GM18909 (cell line): ENCODE data around the gene STX12.
"Not testable (repeated sequence)": the region's sequence is repeated elsewhere in the genome, so short reads cannot be mapped to it uniquely, and the experiment has no call there.

Experiments
- ATAC-seq: cut with Tn5 transposase; IDR thresholded peaks from one replicate; pipeline ENCODE4 v1.9.1; 2021; ENCODE audit warnings: mild to moderate bottlenecking; ENCODE audit not compliant: unreplicated experiment, poor library complexity

The STX12 gene

DNA sequence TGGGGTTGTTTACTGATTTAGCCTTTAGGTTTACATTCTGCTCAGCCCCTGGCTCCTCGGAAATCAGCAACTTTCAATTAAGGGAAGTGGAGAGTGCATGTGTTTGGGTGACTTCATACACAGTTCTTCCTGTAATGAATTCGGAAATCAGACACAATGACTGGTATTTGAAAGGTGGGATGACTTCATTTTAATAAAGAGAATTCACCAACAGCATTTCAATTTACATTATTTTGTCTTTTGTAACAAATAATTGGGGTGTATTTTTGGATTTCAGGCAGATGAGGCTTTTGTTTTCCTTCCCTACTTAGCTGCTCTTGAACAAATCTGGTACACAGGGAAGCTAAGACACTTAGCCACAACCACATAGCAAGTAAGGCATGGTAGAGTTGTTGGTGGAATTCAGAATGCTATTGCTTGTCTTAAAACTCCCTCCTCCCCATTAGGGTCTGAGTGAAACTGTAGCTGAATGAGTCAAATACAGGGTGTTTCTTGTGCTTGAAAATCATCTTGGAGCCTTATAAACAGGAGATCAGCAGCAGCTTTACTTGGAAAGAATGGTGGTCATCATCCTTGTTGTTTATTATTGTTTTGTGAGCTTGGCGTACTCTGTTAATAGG, 917 bp downstream of the STX12 start:
- ATAC-seq, result no peak

DNA sequence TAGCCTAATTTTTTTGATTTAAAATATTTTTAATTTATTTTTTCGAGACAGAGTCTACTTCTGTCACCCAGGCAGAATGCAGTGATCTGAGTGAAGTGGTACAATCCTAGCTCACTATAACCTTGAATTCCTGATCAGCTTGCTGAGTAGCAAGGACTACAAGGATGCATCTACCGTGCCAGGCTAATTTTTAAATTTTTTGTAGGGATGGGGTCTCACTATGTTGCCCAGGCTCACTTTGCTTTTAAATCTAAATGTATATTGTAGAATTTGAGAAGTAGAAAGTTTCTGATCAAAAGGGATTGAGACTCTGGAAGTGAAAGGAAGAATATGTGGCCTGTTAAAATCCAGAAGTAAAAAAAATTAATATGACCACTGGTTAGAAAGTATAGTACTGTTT, 1.6 kb downstream of the STX12 start:
- ATAC-seq, result no peak

DNA sequence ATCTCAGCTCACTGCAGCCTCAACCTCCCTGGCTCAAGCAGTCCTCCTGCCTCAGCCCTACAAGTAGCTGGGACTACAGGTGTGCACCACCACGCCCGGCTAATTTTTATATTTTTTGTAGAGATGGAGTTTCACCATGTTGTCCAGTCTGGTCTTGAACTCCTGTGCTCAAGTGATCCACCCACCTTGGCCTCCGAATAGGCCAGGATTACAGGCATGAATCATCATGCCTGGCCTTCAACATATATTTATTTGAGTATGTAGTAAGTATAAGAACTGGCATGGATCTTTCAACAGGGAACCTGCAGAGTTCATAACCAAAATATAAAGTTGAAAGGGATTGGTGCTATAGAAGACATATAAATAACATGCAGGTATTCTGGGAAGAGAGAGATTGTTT, 2.3 kb downstream of the STX12 start:
- ATAC-seq, result not testable (repeated sequence)

DNA sequence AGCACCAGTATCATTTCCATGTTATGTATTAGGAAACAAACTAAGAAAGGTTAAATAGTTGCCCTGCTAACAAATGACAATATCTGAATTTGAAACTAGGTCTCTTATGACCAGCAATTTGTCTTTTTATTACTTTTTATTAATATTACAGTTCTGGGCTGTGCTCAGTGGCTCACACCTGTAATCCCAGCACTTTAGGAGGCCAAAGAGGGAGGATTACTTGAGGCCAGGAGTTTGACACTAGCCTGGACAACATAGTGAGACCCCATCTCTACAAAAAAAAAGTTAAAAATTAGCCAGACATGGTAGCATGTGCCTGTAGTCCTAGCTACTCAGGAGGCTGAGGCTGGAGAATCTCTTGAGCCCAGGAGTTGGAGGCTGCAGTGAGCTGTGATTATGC, 3.3 kb downstream of the STX12 start:
- ATAC-seq, result not testable (repeated sequence)

DNA sequence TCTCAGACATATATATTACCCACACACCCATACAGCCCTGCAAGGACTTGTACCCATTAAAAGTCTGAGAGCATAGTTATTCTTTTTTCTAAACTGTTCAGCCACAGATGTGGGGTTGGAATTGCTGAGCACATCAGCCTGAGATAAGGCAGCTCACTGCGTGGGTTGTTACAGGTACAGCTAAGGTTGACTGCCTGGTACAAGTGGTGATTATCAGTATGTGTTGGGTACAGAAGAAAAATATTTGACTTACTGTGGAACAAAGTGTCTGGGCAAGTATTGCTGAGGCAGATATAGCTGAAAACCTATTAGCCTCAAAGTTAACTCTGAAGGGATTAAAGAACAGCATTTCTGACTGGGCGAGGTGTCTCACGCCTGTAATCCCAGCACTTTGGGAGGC, 5.0 kb downstream of the STX12 start:
- ATAC-seq, result no peak

DNA sequence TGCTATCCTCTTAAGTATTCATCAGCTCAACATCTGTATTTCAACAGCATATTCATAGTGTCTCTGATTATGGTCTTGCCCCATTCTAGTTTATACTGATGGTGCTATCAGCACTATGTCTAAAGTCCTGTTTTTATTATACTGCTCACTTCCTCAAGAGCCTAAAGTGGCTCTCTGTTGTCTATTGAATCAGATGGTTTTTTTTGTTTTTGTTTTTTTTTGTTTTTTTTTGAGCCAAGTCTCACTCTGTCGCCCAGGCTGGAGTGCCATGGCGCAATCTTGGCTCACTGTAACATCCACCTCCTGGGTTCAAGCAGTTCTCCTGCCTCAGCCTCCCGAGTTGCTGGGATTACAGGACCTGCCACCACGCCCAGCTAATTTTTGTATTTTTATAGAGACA, 6.1 kb downstream of the STX12 start:
- ATAC-seq, result no peak

DNA sequence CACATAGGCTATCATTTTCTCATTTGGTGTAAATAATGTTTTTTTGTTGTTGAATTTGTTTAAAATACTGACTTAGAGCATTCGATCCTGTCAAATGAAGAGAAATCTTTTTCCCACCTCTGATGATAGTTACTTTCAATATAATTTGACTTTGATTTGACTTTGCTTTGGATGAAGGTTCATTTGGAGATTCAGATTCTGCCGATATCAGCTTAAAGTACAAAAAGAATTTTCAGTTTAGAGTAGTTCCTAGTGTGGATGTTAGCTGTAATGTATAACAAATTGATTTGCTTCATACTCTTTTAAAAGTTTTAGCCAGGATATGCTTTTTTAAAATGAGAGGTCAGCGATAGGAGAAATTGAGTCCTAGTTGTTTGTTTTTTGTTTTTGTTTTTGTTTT, 9.9 kb downstream of the STX12 start:
- no peak for ATAC-seq

DNA sequence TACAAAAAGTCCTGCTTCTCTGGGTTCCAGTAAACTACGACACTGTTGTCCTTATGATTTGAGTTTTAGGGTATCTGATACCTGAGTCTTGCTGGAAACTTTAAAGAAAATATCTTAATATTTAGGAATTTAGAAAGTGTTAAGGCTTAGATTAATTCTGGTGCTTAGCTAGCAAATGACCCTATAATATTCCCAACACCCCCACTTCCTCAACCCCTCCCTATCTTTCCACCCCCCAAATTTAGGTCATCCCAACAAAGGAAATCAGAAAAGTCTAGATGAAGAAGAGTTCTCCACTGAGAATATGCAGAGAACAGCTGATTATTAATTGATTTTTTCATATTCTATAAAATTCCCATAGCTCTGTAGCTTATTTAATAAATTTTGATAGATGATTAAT, 11.7 kb downstream of the STX12 start:
- ATAC-seq, result no peak

DNA sequence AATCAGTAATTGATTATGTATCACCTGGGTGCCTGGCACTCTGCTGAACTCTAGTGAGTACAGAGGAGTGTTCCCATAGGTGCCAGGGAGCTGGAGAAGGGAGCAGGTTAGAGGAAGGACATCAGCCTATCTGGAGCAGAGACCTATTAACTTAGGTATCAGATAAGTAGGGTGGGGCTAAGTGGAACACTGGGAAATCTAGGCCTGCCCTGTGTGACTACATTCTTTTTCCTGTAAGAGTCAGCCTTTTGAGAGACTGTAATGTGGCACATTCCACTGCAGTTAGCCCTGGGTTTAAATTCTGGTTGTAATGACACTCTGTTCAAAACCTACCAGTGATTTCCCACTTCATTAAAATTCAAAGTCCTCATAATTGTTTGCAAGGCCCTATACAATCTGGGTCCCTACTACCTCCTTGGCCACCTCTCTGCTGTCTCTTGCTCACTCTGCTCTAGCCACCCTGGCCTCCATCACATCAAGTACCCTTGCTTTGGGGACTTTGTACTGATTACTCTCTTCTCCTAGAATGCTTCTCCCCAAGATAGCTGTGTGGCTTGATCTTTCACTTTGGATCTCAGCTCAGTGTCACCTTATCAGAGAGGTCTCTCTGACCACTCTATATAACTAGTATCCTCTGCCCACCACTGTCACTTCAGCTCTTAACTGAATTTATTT, 12.9 kb downstream of the STX12 start:
- ATAC-seq, result no peak

DNA sequence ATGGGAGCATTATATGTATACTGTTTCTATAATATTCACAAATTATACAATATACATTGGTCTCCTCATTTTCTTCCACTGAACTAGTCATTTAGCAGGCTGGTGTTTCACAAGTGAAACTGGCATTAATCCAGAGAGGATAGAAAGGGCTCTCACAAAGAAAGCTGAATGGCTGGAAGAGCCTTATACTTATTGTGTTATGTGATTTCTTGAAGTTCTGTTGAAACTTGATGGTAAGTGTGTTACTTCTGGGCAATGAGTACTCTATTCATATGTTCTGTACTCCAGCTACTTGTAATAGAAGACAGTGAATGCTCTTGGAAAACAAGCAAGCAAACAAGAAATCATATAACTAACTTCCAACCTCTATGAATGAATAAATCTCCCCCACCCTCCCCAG, 14.9 kb downstream of the STX12 start:
- no peak for ATAC-seq

DNA sequence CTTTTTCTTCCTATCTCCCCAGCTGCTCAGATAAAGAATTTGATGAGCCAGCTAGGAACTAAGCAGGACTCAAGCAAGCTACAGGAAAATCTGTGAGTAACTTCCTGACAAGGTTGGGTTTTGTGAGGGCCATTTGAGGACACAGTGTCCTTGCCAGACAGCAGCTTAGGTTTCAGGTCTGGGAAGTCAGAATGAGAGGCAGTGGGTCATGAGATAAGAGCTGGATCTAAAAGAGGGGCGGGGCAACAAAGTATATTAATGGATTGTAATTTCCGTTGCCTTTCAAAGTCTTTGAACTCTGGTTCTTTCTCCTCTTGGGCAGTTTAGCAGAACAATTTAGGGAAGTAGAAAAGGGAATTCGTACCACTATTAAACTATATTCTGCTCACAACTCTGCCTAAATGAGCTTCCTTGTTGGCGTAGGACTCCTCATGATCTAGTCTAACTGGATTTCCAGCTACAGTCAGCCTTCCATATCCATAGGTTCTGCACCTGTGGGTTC, 16.6 kb downstream of the STX12 start:
- no peak for ATAC-seq

DNA sequence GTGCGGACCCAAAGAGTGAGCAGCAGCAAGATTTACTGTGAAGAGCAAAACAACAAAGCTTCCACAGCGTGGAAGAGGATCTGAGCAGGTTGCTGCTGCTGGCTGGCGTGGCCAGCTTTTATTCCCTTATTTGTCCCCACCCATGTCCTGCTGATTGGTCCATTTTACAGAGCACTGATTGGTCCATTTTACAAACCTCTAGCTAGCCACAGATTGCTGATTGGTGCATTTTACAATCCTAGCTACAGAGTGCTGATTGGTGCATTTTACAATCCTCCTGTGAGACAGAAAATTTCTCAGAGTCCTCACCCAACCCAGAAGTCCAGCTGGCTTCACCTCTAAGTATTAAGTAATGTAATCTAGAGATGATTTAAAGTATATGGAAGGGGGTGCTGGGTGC, 17.3 kb downstream of the STX12 start:
- not testable (repeated sequence) for ATAC-seq

DNA sequence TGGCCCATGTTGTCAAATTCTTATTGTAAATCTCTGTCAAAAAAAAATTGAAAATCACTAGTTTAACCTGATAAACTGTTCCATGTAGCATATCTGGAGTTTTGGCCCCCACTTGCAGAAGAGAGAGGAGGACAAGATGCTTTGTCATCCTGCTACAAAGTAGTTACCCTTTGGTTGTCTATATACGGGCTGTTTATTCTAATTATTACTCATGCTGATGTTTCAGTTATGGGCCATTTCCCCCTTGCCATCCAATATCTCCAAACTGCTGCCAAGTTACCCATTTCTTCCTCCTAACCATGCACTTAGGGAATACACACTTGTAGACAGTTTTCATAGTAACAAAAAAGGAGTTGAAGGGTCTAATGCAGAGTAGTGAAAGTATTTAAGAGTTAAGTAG, 22.6 kb downstream of the STX12 start:
- no peak for ATAC-seq

DNA sequence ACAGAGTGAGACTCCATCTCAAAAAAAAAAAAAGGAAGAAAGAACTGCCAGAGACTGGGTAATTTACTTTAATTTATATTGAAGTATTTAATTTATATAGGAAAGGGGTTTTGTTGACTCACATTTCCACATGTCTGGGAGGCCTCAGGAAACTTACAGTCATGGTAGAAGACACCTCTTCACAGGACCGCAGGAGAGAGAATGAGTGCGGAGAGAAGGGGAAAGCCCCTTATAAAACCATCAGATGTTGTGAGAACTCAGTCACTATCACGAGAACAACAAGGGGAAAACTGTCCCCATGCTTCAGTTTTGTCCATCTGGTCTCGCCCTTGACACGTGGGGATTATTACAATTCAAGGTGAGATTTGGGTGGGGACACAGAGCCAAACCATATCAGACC, 31.8 kb downstream of the STX12 start:
- no peak for ATAC-seq

DNA sequence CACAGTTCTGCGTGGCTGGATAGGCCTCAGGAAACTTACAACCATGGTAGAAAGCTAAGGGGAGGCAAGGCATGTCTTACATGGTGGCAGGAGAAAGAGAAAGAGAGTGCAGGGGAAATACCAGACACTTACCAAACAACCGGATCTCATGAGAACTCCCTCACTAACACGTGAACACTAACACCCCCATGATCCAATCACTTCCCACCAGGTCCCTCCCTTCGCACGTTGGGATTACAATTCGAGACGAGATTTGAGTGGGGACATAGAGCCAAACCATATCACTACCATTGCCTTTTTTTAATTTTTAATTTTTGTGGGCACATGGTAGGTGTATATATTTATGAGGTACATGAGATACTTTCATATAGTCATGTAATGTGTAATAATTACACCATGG, 33.7 kb downstream of the STX12 start:
- no peak for ATAC-seq

DNA sequence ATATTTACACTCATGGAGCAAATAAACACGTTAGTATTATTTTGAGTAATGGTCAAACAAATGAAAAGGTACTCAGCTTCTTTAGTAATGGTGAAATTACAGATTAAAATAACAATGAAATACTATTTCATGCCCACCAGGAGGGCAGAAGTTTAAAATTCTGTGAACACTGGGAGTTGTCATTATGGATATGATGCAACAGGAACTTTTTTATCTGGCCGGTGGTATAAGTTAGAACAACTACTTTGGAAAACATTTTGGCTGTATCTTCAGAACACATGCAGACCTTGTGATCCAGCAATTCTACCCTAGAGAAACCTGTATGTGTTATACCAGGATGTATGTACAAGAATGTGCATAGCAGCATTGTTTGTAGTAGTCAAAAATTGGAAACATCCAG, 34.4 kb downstream of the STX12 start:
- no peak for ATAC-seq

DNA sequence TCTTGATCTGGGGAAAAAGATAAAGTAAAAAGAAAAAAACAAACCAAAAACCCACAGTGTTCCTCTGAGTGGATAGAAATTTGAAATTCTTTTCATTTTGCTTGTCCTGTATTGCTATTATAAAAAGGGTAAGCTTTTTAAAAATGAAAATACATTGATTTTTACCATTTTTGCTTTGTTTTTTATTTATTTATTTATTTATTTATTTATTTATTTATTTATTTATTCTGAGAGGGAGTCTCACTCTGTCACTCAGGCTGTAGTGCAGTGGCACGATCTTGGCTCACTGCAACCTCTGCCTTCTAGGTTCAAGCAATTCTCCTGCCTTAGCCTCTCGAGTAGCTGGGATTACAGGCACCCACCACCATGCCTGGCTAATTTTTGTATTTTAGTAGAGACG, 35.1 kb downstream of the STX12 start:
- ATAC-seq, result not testable (repeated sequence)

DNA sequence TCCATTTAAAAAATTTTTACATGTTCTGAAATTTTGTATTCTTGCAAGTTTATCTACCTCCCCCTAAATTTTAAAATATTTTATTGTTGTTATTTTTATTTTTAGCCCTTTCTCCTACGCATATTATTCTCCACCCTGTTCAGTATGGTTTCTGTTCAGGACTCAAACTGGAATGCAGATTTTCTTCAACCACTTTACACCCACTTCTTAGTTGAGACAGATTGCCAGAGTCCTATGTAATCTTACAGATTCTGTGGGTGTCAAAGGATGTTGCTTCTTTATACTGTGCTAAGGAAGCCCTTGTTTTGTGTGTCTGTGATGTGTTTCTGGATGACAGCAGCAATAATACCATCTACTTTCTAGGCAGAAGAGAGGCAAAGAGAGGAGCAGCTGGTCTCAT, 36.9 kb downstream of the STX12 start:
- ATAC-seq, result no peak

DNA sequence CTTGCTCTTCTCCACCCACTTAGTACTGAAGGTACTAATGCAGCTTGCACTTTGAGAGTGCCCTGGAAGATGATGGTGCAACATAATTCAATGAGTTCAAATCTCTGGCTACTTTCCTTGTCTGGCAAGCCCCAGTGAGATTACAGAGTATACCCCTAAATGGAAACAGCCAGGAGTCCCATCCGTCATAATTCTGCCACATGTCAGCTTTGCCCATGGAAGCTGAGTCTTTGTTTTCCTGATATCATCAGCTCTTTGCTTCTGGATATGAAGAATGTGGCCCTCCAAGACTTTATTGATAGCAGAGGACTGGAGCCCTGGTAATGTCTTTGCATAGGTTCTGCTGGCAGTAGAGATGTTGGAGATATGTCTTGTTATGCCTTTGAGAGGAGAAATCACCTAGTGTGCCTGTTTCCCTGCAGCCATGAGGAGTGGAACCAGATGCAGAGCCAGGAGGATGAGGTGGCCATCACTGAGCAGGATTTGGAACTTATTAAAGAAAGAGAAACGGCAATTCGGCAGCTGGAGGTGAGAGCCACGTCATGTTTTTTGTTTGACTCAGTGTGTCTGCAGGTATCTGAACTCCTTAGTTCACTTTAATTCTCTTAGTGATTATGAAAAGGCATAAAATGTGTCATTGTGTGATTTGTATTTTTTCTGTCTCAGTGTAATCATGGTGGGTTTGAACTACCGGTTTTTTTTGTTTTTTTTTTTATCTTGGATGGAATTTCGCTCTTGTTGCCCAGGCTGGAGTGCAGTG, 38.9 kb downstream of the STX12 start:
- ATAC-seq, result no peak

DNA sequence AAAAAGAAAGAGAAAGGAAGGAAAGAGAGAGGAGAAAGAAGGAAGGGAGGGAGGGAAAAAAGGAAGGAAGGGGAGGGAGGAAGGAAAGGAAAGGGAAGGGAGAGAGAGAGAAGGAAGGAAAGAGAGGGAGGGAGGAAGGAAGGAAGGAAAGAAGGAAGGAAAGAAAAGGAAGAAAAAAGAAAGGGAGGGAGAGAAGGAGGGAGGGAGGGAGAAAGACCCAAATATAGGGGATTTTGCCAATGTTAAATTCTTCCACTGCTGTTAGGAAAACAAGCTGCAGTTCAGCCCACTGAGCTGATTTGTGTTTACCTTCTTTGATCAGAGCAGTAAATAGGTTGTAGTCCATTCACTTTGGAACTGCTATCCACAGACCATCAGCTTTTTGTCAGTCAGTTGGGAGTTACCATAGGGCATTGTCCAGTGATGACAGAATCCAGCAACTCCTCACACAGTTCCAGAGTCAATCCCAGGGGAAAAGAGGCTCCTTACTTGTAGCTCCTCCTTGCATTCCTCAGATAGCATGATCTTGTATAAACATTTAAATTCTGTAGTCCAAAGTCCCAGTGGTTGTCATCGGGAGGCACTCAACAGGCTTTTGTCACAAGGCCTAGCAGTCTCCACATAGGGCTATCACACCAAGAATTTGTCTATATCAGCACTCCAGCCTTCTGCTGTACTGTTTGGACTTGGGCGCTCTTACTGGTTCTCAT, 44.1 kb downstream of the STX12 start:
- ATAC-seq, result no peak

DNA sequence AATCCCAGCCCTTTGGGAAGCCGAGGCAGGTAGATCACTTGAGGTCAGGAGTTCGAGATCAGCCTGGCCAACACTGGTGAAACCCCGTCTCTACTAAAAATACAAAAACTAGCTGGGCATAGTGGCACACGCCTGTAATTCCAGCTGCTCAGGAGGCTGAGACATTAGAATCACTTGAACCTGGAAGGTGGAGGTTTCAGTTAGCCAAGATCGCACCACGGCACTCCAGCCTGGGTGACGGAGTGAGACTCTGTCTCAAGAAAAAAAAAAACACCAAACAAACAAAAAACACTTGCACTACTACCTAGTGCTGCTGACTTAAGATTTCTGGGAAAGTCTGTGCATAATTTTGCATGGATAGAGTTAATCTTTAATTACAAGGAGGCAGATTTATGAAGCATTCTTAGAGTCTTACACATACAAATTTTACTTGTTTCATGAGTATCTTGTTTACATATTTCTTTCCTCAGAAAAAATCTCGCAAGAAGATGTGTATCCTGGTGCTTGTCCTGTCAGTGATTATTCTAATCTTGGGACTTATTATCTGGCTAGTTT, 48.8 kb downstream of the STX12 start:
- ATAC-seq, result no peak
